H9 (cell line): ENCODE measurements around the gene MEIS2. TPM values are rescaled to one million over a fixed set of nuclear protein-coding genes. Genes with fewer than 3 reads are reported as not detected.

Experiments used
- DNase-seq: peaks from one replicate; pipeline ENCODE4 v3.0.0-alpha.2; 2017
- H2AFZ ChIP-seq: one replicate; pipeline ENCODE4 v1.6.1; 2013; ENCODE audit warnings: mild to moderate bottlenecking, low read length, control low read depth, moderate library complexity
- H2AK5ac ChIP-seq: 2 replicates; pipeline ENCODE4 v1.6.1; 2013; ENCODE audit warnings: low read length, control low read depth, mixed read lengths; ENCODE audit not compliant: insufficient read length
- H2BK120ac ChIP-seq: one replicate; pipeline ENCODE4 v1.6.1; 2013; ENCODE audit warnings: low read depth, mild to moderate bottlenecking, low read length, control low read depth, inconsistent platforms; ENCODE audit not compliant: poor library complexity, severe bottlenecking
- H2BK12ac ChIP-seq: 2 replicates; pipeline ENCODE4 v1.6.1; 2013; ENCODE audit warnings: low read length, control low read depth, mixed read lengths, low read depth; ENCODE audit not compliant: insufficient read length
- H2BK15ac ChIP-seq: 2 replicates; pipeline ENCODE4 v1.6.1; 2013; ENCODE audit warnings: low read depth, low read length, control low read depth
- H2BK20ac ChIP-seq: one replicate; pipeline ENCODE4 v1.6.1; 2013; ENCODE audit warnings: low read depth, mild to moderate bottlenecking, low read length, control low read depth, inconsistent platforms; ENCODE audit not compliant: poor library complexity, severe bottlenecking
- H2BK5ac ChIP-seq: 2 replicates; pipeline ENCODE4 v1.6.1; 2013; ENCODE audit warnings: low read length, control low read depth, mixed read lengths; ENCODE audit not compliant: insufficient read length
- H3K14ac ChIP-seq: 2 replicates; pipeline ENCODE4 v1.6.1; 2013; ENCODE audit warnings: low read length, control low read depth; ENCODE audit not compliant: insufficient read depth
- H3K18ac ChIP-seq: 2 replicates; pipeline ENCODE4 v1.6.1; 2013; ENCODE audit warnings: low read depth, mild to moderate bottlenecking, mixed read lengths, low read length, control low read depth; ENCODE audit not compliant: insufficient read length
- H3K23ac ChIP-seq: 2 replicates; pipeline ENCODE4 v1.6.1; 2013; ENCODE audit warnings: low read length, control low read depth, mixed read lengths, low read depth; ENCODE audit not compliant: insufficient read length
- H3K23me2 ChIP-seq: 2 replicates; pipeline ENCODE4 v1.6.1; 2013; ENCODE audit warnings: low read depth, mild to moderate bottlenecking, mixed read lengths, low read length, control low read depth; ENCODE audit not compliant: insufficient read length, poor library complexity, severe bottlenecking
- H3K27ac ChIP-seq: 2 replicates; pipeline ENCODE4 v1.5.1; 2013; ENCODE audit warnings: low read length, control low read depth, mixed read lengths, low read depth; ENCODE audit not compliant: insufficient read length
- H3K27me3 ChIP-seq: 2 replicates; pipeline ENCODE4 v1.6.1; 2013; ENCODE audit warnings: low read length, control low read depth, inconsistent platforms; ENCODE audit not compliant: insufficient read depth
- H3K4ac ChIP-seq: 2 replicates; pipeline ENCODE4 v1.6.1; 2013; ENCODE audit warnings: low read depth, mild to moderate bottlenecking, control low read depth, inconsistent platforms, low read length, moderate library complexity
- H3K4me1 ChIP-seq: 2 replicates; pipeline ENCODE4 v1.6.1; 2013; ENCODE audit warnings: low read length, control low read depth, inconsistent platforms; ENCODE audit not compliant: insufficient read depth
- H3K4me2 ChIP-seq: 2 replicates; pipeline ENCODE4 v1.6.1; 2013; ENCODE audit warnings: low read length, control low read depth, mixed read lengths; ENCODE audit not compliant: insufficient read length, insufficient read depth
- H3K56ac ChIP-seq: 2 replicates; pipeline ENCODE4 v1.6.1; 2013; ENCODE audit warnings: low read depth, mild to moderate bottlenecking, mixed read lengths, low read length, control low read depth; ENCODE audit not compliant: insufficient read length
- H3K79me1 ChIP-seq: 2 replicates; pipeline ENCODE4 v1.6.1; 2013; ENCODE audit warnings: low read depth, mild to moderate bottlenecking, moderate library complexity, low read length, control low read depth, inconsistent platforms; ENCODE audit not compliant: insufficient read depth, poor library complexity, severe bottlenecking
- H3K79me2 ChIP-seq: 2 replicates; pipeline ENCODE4 v1.6.1; 2013; ENCODE audit warnings: low read length, control low read depth, inconsistent platforms; ENCODE audit not compliant: insufficient read depth
- H3K9ac ChIP-seq: 2 replicates; pipeline ENCODE4 v1.6.1; 2013; ENCODE audit warnings: low read length, control low read depth, mixed read lengths; ENCODE audit not compliant: insufficient read length; ENCODE audit errors: extremely low read depth
- H3K9me3 ChIP-seq: one replicate; pipeline ENCODE4 v1.6.1; 2013; ENCODE audit warnings: low read depth, low read length, inconsistent platforms; ENCODE audit not compliant: control insufficient read depth
- H3T11ph ChIP-seq: one replicate; pipeline ENCODE4 v1.6.1; 2013; ENCODE audit warnings: mild to moderate bottlenecking, low read length, control low read depth, inconsistent platforms
- H4K20me1 ChIP-seq: one replicate; pipeline ENCODE4 v1.6.1; 2013; ENCODE audit not compliant: control insufficient read depth, insufficient read length, insufficient read depth
- H4K5ac ChIP-seq: 2 replicates; pipeline ENCODE4 v1.6.1; 2013; ENCODE audit warnings: low read depth, mild to moderate bottlenecking, mixed read lengths, low read length, control low read depth; ENCODE audit not compliant: insufficient read length
- H4K8ac ChIP-seq: replicated peaks from 2 replicates; pipeline ENCODE4 v1.6.1; 2013; ENCODE audit warnings: low read length, control low read depth, mixed read lengths, low read depth; ENCODE audit not compliant: insufficient read length
- H4K91ac ChIP-seq: 2 replicates; pipeline ENCODE4 v1.6.1; 2013; ENCODE audit warnings: low read depth, mild to moderate bottlenecking, moderate library complexity, mixed read lengths, low read length, control low read depth; ENCODE audit not compliant: insufficient read length
- H3K27ac Mint-ChIP-seq, 3 experiments: 2 replicates in 2 of 3; 3 replicates in 1 of 3; pipeline ENCODE4 v1.8.0; 2020 to 2021; ENCODE audit warnings: mixed read lengths in 3 of 3, mild to moderate bottlenecking in 1 of 3, moderate library complexity in 1 of 3
- H3K27me3 Mint-ChIP-seq: 2 replicates; pipeline ENCODE4 v1.8.0; 2021; ENCODE audit warnings: low read depth, mild to moderate bottlenecking, moderate library complexity, mixed read lengths
- H3K36me3 Mint-ChIP-seq, 3 experiments: 2 replicates in 2 of 3; 3 replicates in 1 of 3; pipeline ENCODE4 v1.8.0; 2020 to 2021; ENCODE audit warnings: low read depth in 3 of 3, mixed read lengths in 3 of 3; ENCODE audit not compliant: insufficient read depth in 1 of 3
- H3K4me1 Mint-ChIP-seq, 2 experiments: 2 replicates each; pipeline ENCODE4 v1.8.0; 2020; ENCODE audit warnings: mixed read lengths in 2 of 2
- H3K4me3 Mint-ChIP-seq, 2 experiments: 2 replicates in 1 of 2; 3 replicates in 1 of 2; pipeline ENCODE4 v1.8.0; 2020 to 2021; ENCODE audit warnings: mild to moderate bottlenecking in 2 of 2, mixed read lengths in 2 of 2, moderate library complexity in 1 of 2
- H3K9me3 Mint-ChIP-seq, 2 experiments: 2 replicates in 1 of 2; 3 replicates in 1 of 2; pipeline ENCODE4 v1.8.0; 2020; ENCODE audit warnings: mild to moderate bottlenecking in 2 of 2, mixed read lengths in 2 of 2, moderate library complexity in 1 of 2
- CTCF ChIP-seq: fragments of 200-600 bp; sonication (generic); conservative IDR thresholded peaks from 3 replicates; pipeline ENCODE4 v1.8.0; 2021; ENCODE audit warnings: antibody characterized with exemption, mild to moderate bottlenecking
- WGBS: extraction: QIAGEN DNeasy Blood & Tissue Kit; methylation state at CpG from one replicate; pipeline ENCODE4 v1.1.7; 2013; ENCODE audit warnings: missing lambda C conversion rate, low lambda C conversion rate, mixed read lengths; ENCODE audit not compliant: insufficient read length; ENCODE audit errors: extremely low coverage; 5-methylcytosine and 5-hydroxymethylcytosine counted together
- total RNA-seq: library from RNA; stranded (reverse); gene quantifications from 2 replicates; pipeline ENCODE4 v1.2.1, GENCODE V29; 2021

The MEIS2 gene
- total RNA-seq, 1 experiment from 2014 or later, result 0.35 TPM

GRCh38 chr15:37004981-37005735 is 95.2 kb downstream of the MEIS2 start:
- Histone ChIP-seq H3K56ac (no peak overlapping the region), H3K27me3 (no peaks in the 10 kb centered on the region), H3K79me2 (no peaks in the 10 kb centered on the region), H4K20me1 (no peaks in the 10 kb centered on the region), H3K9me3 (no peaks in the 10 kb centered on the region), H3K18ac (no peak overlapping the region), H3K4me2 (no peak overlapping the region), H3K23ac (no peak overlapping the region), H3K4me1 (no peaks in the 10 kb centered on the region; the same call in 1 of the 2 replicates), H2BK5ac (no peak overlapping the region), H3K4ac (no peak overlapping the region), H4K5ac (no peak overlapping the region), H2BK15ac (no peak overlapping the region), H2BK120ac (no peak overlapping the region), H2BK20ac (no peak overlapping the region), H3T11ph (no peak overlapping the region), H3K27ac (no peak overlapping the region), H3K79me1 (no peaks in the 10 kb centered on the region), H3K23me2 (no peaks in the 10 kb centered on the region), H4K8ac (no peak overlapping the region), H2AFZ (no peak overlapping the region), H3K14ac (no peak overlapping the region), H3K9ac (no peak overlapping the region), H4K91ac (no peak overlapping the region), H2BK12ac (no peak overlapping the region), H2AK5ac (no peak overlapping the region)
- no peaks in the 10 kb centered on the region for H3K27me3 Mint-ChIP-seq
- no peaks in the 10 kb centered on the region; a peak in 1 of 7 replicates for H3K36me3 Mint-ChIP-seq
- no peak overlapping the region for H3K27ac Mint-ChIP-seq
- peaks cover 9 to 22% of the 10 kb centered on the region in 2 experiments for H3K4me1 Mint-ChIP-seq
- no peak for DNase-seq
- no peak for TF ChIP-seq CTCF
- no peak overlapping the region for H3K4me3 Mint-ChIP-seq
- H3K9me3 Mint-ChIP-seq, result no peaks in the 10 kb centered on the region
- 100% methylated on average over 2 of the region's 8 CpGs for WGBS
